SK-N-SH treated with all-trans-retinoic acid at 6 μM for 48 hours (cell line): ENCODE data around the gene RPRD1A.
"Not testable (repeated sequence)": the region's sequence is repeated elsewhere in the genome, so short reads cannot be mapped to it uniquely, and the experiment has no call there.

ENCODE experiments used
- ATAC-seq: fragments of 200-7000 bp; cut with Tn5 transposase; 3 replicates; pipeline ENCODE4 v1.9.1; 2020; ENCODE audit warnings: mild to moderate bottlenecking, moderate library complexity
- ARNTL ChIP-seq: fragments of 450-650 bp; formaldehyde crosslinking; IDR thresholded peaks from 2 replicates; pipeline ENCODE4 v1.5.0; 2020; ENCODE audit warnings: low read depth, mild to moderate bottlenecking, moderate library complexity, borderline replicate concordance
- BACH2 ChIP-seq: fragments of 250-450 bp; sonication (Bioruptor Pico); IDR thresholded peaks from 2 replicates; pipeline ENCODE4 v1.9.0; 2021; ENCODE audit warnings: mild to moderate bottlenecking, borderline replicate concordance
- CSDC2 ChIP-seq: fragments of 250-450 bp; sonication (Bioruptor Pico); IDR thresholded peaks from 2 replicates; pipeline ENCODE4 v1.5.0; 2020; ENCODE audit warnings: mild to moderate bottlenecking, moderate library complexity
- ESRRG ChIP-seq: fragments of 250-450 bp; sonication (Bioruptor Pico); IDR thresholded peaks from 2 replicates; pipeline ENCODE4 v1.6.1; 2021; ENCODE audit warnings: mild to moderate bottlenecking
- GLIS3 ChIP-seq: fragments of 250-450 bp; sonication (Bioruptor Pico); IDR thresholded peaks from 2 replicates; pipeline ENCODE4 v1.5.0; 2020; ENCODE audit warnings: mild to moderate bottlenecking, moderate library complexity
- ISL1 ChIP-seq: fragments of 250-450 bp; sonication (Bioruptor Pico); IDR thresholded peaks from 2 replicates; pipeline ENCODE4 v2.1.2; 2022; ENCODE audit warnings: mild to moderate bottlenecking, moderate library complexity
- OSR1 ChIP-seq: fragments of 250-450 bp; sonication (Bioruptor Pico); IDR thresholded peaks from 2 replicates; pipeline ENCODE4 v1.8.0; 2022; ENCODE audit warnings: moderate library complexity, mild to moderate bottlenecking, inconsistent platforms
- PPARA ChIP-seq: fragments of 250-450 bp; sonication (Bioruptor Pico); IDR thresholded peaks from 2 replicates; pipeline ENCODE4 v1.5.0; 2020; ENCODE audit warnings: mild to moderate bottlenecking, borderline replicate concordance
- RARB ChIP-seq: fragments of 250-450 bp; sonication (Bioruptor Pico); IDR thresholded peaks from 2 replicates; pipeline ENCODE4 v1.8.0; 2021; ENCODE audit warnings: mild to moderate bottlenecking, moderate library complexity
- SNAI2 ChIP-seq: fragments of 250-450 bp; sonication (Bioruptor Pico); IDR thresholded peaks from 2 replicates; pipeline ENCODE4 v1.5.0; 2020; ENCODE audit warnings: mild to moderate bottlenecking, moderate library complexity
- TCF4 ChIP-seq: fragments of 250-450 bp; sonication (Bioruptor Pico); IDR thresholded peaks from 2 replicates; pipeline ENCODE4 v1.8.0; 2021; ENCODE audit warnings: mild to moderate bottlenecking, moderate library complexity, borderline replicate concordance
- TOX ChIP-seq: fragments of 250-450 bp; sonication (Bioruptor Pico); IDR thresholded peaks from 2 replicates; pipeline ENCODE4 v1.8.0; 2021; ENCODE audit warnings: mild to moderate bottlenecking, moderate library complexity, borderline replicate concordance
- ZC3H10 ChIP-seq: fragments of 250-450 bp; sonication (Bioruptor Pico); IDR thresholded peaks from 2 replicates; pipeline ENCODE4 v1.5.1; 2021; ENCODE audit warnings: mild to moderate bottlenecking, moderate library complexity
- ZFP3 ChIP-seq: fragments of 250-450 bp; sonication (Bioruptor Pico); IDR thresholded peaks from 2 replicates; pipeline ENCODE4 v1.5.0; 2020; ENCODE audit warnings: mild to moderate bottlenecking, moderate library complexity
- ZFP30 ChIP-seq: fragments of 450-650 bp; formaldehyde crosslinking; IDR thresholded peaks from 2 replicates; pipeline ENCODE4 v1.5.0; 2022; ENCODE audit warnings: mild to moderate bottlenecking, moderate library complexity
- ZNF565 ChIP-seq: fragments of 450-650 bp; formaldehyde crosslinking; conservative IDR thresholded peaks from 2 replicates; pipeline ENCODE4 v1.5.0; 2020; ENCODE audit warnings: low read depth, mild to moderate bottlenecking, moderate library complexity
- ZNF70 ChIP-seq: fragments of 450-650 bp; formaldehyde crosslinking; IDR thresholded peaks from 2 replicates; pipeline ENCODE4 v1.5.0; 2020; ENCODE audit warnings: mild to moderate bottlenecking, moderate library complexity
- ZNF8 ChIP-seq: fragments of 450-650 bp; formaldehyde crosslinking; IDR thresholded peaks from 2 replicates; pipeline ENCODE4 v1.5.0; 2020; ENCODE audit warnings: mild to moderate bottlenecking, moderate library complexity
- TF ChIP-seq, protein P1 (sequence below): fragments of 250-450 bp; sonication (Bioruptor Pico); IDR thresholded peaks from 2 replicates; pipeline ENCODE4 v1.5.1; 2021; ENCODE audit warnings: mild to moderate bottlenecking, moderate library complexity
- TF ChIP-seq, protein P2 (sequence below): fragments of 250-450 bp; sonication (Bioruptor Pico); IDR thresholded peaks from 2 replicates; pipeline ENCODE4 v1.5.1; 2020; ENCODE audit warnings: low read depth, mild to moderate bottlenecking, moderate library complexity
- TF ChIP-seq, protein P3 (sequence below): fragments of 250-450 bp; sonication (Bioruptor Pico); IDR thresholded peaks from 2 replicates; pipeline ENCODE4 v1.8.0; 2020; ENCODE audit warnings: mild to moderate bottlenecking, moderate library complexity, borderline replicate concordance
- TF ChIP-seq, protein P4 (sequence below): fragments of 250-450 bp; sonication (Bioruptor Pico); IDR thresholded peaks from 2 replicates; pipeline ENCODE4 v1.8.0; 2021; ENCODE audit warnings: low read depth, mild to moderate bottlenecking, moderate library complexity, borderline replicate concordance
- TF ChIP-seq, protein P5 (sequence below): fragments of 250-450 bp; sonication (Bioruptor Pico); IDR thresholded peaks from 2 replicates; pipeline ENCODE4 v1.5.0; 2020; ENCODE audit warnings: mild to moderate bottlenecking, moderate library complexity

The RPRD1A gene

DNA sequence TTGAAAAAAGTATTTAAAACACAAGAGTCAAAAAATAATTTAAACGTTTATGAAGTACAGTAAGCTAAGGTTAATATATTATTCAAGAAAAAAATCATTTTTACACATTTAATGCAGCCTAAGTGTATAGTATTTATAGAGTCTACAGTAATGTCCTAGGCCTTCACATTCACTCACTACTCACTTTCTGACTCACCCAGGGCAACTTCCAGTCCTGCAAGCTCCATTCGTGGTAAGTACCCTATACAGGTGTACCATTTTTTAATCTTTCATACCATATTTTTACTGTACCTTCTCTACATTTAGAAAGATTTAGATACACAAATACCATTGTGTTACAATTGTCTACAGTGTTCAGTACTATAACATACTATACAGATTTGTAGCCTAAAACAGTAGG, 20.9 kb upstream of the RPRD1A start (continued):
- no peak for TF ChIP-seq RARB (CRISPR knock-in tag)
- no peak for TF ChIP-seq ZNF565 (CRISPR knock-in tag)
- TF ChIP-seq, all 23 proteins: peak for 0

DNA sequence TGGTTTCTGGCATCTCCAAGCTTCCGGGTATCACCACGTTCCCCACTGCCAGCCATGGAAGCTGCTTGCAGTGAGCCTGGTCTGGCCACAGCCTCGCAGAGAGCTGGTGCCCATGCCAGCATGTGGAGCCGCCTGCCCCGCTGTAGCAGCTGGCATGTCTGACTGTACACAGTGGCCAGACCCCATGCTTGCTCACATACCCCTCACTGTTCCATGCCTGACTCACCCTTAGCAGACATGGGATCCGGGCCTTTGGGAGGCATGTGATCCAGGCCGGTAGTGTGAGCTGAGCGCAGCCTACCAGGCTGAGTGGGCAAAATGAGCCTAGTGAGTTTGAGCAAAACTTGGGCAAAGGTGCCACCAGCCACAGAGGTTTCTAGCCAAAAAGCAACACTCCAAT, 18.8 kb upstream of the RPRD1A start:
- no peak for ATAC-seq
- TF ChIP-seq ZNF565 (CRISPR knock-in tag) (no peak), PPARA (CRISPR knock-in tag) (no peak), ZNF70 (CRISPR knock-in tag) (no peak), CSDC2 (CRISPR knock-in tag) (no peak), ARNTL (CRISPR knock-in tag) (no peak), GLIS3 (CRISPR knock-in tag) (no peak), TOX (CRISPR knock-in tag) (no peak), ZNF8 (no peak), ZFP30 (CRISPR knock-in tag) (no peak), SNAI2 (CRISPR knock-in tag) (no peak), ZC3H10 (CRISPR knock-in tag) (no peak), ESRRG (CRISPR knock-in tag) (no peak), ISL1 (CRISPR knock-in tag) (no peak), ZFP3 (CRISPR knock-in tag) (no peak), TCF4 (CRISPR knock-in tag) (no peak), RARB (CRISPR knock-in tag) (no peak)
- TF ChIP-seq, protein P1, sequence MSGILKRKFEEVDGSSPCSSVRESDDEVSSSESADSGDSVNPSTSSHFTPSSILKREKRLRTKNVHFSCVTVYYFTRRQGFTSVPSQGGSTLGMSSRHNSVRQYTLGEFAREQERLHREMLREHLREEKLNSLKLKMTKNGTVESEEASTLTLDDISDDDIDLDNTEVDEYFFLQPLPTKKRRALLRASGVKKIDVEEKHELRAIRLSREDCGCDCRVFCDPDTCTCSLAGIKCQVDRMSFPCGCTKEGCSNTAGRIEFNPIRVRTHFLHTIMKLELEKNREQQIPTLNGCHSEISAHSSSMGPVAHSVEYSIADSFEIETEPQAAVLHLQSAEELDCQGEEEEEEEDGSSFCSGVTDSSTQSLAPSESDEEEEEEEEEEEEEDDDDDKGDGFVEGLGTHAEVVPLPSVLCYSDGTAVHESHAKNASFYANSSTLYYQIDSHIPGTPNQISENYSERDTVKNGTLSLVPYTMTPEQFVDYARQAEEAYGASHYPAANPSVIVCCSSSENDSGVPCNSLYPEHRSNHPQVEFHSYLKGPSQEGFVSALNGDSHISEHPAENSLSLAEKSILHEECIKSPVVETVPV (CRISPR knock-in tag): no peak
- TF ChIP-seq, protein P2, sequence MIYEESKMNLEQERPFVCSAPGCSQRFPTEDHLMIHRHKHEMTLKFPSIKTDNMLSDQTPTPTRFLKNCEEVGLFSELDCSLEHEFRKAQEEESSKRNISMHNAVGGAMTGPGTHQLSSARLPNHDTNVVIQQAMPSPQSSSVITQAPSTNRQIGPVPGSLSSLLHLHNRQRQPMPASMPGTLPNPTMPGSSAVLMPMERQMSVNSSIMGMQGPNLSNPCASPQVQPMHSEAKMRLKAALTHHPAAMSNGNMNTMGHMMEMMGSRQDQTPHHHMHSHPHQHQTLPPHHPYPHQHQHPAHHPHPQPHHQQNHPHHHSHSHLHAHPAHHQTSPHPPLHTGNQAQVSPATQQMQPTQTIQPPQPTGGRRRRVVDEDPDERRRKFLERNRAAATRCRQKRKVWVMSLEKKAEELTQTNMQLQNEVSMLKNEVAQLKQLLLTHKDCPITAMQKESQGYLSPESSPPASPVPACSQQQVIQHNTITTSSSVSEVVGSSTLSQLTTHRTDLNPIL: no peak
- TF ChIP-seq, protein P3, sequence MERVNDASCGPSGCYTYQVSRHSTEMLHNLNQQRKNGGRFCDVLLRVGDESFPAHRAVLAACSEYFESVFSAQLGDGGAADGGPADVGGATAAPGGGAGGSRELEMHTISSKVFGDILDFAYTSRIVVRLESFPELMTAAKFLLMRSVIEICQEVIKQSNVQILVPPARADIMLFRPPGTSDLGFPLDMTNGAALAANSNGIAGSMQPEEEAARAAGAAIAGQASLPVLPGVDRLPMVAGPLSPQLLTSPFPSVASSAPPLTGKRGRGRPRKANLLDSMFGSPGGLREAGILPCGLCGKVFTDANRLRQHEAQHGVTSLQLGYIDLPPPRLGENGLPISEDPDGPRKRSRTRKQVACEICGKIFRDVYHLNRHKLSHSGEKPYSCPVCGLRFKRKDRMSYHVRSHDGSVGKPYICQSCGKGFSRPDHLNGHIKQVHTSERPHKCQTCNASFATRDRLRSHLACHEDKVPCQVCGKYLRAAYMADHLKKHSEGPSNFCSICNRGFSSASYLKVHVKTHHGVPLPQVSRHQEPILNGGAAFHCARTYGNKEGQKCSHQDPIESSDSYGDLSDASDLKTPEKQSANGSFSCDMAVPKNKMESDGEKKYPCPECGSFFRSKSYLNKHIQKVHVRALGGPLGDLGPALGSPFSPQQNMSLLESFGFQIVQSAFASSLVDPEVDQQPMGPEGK: no peak
- TF ChIP-seq, protein P4, sequence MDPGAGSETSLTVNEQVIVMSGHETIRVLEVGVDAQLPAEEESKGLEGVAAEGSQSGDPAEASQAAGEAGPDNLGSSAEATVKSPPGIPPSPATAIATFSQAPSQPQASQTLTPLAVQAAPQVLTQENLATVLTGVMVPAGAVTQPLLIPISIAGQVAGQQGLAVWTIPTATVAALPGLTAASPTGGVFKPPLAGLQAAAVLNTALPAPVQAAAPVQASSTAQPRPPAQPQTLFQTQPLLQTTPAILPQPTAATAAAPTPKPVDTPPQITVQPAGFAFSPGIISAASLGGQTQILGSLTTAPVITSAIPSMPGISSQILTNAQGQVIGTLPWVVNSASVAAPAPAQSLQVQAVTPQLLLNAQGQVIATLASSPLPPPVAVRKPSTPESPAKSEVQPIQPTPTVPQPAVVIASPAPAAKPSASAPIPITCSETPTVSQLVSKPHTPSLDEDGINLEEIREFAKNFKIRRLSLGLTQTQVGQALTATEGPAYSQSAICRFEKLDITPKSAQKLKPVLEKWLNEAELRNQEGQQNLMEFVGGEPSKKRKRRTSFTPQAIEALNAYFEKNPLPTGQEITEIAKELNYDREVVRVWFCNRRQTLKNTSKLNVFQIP (CRISPR knock-in tag): no peak

DNA sequence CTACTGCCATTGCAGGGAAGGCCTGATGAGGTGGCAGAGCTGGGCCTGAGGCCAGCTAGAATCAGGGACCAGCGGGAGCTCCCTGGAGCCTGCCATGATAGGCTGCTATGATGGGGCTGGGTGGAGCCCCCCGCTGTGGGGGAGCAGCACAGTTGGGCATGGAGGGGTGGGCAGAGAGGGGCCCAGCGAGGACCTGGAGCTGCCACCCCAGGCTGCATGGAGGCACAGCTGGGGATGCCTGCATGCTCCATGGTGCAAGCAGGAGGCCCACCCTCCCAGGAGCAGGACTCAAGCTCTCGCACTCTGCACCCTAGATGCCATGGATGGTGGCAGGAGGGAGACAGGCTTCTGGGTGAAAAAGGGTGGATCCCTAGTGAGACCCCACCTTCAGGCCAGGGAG, 17.8 kb upstream of the RPRD1A start:
- TF ChIP-seq BACH2 (no peak), ZC3H10 (CRISPR knock-in tag) (no peak), PPARA (CRISPR knock-in tag) (no peak), TCF4 (CRISPR knock-in tag) (no peak), OSR1 (CRISPR knock-in tag) (no peak), ARNTL (CRISPR knock-in tag) (no peak)
- no peak for ATAC-seq

DNA sequence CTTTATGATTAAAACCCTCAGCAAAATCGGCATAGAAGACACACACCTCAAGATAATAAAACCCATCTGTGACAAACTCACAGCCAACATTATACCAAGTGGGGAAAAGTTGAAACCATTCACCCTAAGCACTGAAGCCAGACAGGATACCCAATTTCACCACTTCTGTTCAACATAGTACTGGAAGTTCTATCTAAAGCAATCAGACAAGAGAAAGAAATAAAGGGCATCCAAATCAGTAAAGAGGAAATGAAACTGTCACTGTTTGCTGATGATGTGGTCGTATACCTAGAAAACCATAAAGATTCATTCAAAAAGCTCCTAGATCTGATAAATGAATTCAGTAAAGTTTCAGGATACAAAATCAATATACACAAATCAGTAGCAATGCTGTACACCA, 16.4 kb upstream of the RPRD1A start:
- ATAC-seq: no peak
- no peak for TF ChIP-seq OSR1 (CRISPR knock-in tag)
- TF ChIP-seq, protein P1 (CRISPR knock-in tag): no peak
- TF ChIP-seq ZFP30 (CRISPR knock-in tag): no peak
- TF ChIP-seq ISL1 (CRISPR knock-in tag): no peak
- TF ChIP-seq, protein P5, sequence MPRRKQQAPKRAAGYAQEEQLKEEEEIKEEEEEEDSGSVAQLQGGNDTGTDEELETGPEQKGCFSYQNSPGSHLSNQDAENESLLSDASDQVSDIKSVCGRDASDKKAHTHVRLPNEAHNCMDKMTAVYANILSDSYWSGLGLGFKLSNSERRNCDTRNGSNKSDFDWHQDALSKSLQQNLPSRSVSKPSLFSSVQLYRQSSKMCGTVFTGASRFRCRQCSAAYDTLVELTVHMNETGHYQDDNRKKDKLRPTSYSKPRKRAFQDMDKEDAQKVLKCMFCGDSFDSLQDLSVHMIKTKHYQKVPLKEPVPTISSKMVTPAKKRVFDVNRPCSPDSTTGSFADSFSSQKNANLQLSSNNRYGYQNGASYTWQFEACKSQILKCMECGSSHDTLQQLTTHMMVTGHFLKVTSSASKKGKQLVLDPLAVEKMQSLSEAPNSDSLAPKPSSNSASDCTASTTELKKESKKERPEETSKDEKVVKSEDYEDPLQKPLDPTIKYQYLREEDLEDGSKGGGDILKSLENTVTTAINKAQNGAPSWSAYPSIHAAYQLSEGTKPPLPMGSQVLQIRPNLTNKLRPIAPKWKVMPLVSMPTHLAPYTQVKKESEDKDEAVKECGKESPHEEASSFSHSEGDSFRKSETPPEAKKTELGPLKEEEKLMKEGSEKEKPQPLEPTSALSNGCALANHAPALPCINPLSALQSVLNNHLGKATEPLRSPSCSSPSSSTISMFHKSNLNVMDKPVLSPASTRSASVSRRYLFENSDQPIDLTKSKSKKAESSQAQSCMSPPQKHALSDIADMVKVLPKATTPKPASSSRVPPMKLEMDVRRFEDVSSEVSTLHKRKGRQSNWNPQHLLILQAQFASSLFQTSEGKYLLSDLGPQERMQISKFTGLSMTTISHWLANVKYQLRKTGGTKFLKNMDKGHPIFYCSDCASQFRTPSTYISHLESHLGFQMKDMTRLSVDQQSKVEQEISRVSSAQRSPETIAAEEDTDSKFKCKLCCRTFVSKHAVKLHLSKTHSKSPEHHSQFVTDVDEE (CRISPR knock-in tag): no peak
- TF ChIP-seq BACH2: no peak
- TF ChIP-seq TCF4 (CRISPR knock-in tag): no peak
- no peak for TF ChIP-seq ZNF8
- TF ChIP-seq, protein P3: no peak
- TF ChIP-seq ZNF70 (CRISPR knock-in tag): no peak
- TF ChIP-seq TOX (CRISPR knock-in tag): no peak
- no peak for TF ChIP-seq RARB (CRISPR knock-in tag)
- no peak for TF ChIP-seq SNAI2 (CRISPR knock-in tag)

DNA sequence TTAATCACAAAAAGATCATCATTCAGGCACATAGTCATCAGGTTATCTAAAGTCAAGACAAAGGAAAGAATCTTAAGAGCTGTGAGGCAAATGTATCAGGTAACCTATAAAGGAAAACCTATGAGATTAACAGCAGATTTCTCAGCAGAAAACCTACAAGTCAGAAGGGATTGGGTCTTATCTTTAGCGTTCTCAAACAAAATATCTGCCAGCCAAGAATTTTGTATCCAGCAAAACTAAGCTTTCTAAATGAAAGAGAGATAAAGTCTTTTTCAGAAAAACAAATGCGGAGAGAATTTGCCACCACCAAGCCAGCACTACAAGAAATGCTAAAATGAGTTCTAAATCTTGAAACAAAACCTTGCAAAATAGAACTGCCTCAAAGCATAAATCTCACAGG, 13.8 kb upstream of the RPRD1A start:
- ATAC-seq: not testable (repeated sequence)
